ENCODE data around the gene INKA2. TPM values are rescaled to one million over a fixed set of nuclear protein-coding genes. Genes with fewer than 3 reads are reported as not detected.
"Not testable (repeated sequence)": the region's sequence is repeated elsewhere in the genome, so short reads cannot be mapped to it uniquely, and the experiment has no call there.

The INKA2 gene
- total RNA-seq, 1 donor from 2014 or later = 31.9 TPM

GRCh38 chr1:111750856-111751255 is 11.7 kb upstream of the INKA2 start:
- DNase-seq (ENCODE audit: low read depth) = no peak

- DNase-seq (ENCODE audit: low read depth) = no peak
Measured at GRCh38 chr1:111749628-111750027, 10.4 kb upstream of the INKA2 start.

- DNase-seq (ENCODE audit: low read depth) = no peak
Measured at GRCh38 chr1:111747947-111748346, 8.8 kb upstream of the INKA2 start.

GRCh38 chr1:111747282-111747734 is 8.1 kb upstream of the INKA2 start:
- peak; percentile 69 for DNase-seq (ENCODE audit: low read depth)

GRCh38 chr1:111746614-111746999 is 7.4 kb upstream of the INKA2 start:
- no peak for DNase-seq (ENCODE audit: low read depth)

DNA sequence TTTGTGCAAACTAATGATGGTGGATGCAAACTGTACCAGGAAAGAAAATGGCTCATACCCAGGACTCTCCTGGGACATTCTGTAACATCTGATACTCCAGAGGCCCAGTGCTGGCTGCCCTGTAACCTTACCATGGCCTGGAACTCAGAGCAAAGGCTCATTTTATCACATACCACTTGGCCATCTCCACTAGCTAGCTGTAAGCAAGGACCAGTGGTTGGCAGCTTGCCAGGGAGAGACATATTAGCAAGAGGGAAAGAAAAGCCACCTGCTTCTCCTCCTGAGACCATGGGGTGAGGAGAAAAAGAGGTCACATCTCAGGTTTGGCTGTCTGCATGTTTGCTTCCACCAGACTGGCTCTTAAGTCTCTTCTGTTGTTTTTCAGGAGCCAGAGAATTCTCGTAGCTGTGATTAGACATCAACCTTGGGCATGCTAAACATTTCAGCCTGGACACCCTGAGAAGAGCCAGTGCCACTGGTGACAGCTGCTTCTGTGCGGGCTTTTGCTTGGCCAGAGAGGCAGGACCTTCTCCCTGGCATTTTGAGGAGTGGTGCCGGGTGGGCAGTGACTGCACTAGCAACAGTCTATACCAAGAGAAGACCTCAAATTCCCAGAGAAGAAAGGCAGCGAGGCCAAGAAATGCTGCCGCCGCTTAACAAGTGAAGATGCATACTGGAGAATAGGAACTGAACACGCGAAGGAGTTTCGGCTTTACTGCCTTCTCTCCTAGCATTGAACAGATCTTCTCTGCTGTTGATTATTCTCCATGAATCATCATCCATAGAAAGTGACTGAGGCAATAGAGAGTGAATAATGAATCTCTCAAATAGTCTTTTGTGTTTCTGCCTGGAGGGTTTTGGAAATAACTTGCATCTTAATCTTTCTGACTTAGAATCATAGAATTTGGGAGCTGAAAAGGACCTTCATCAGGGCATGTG is 6.7 kb upstream of the INKA2 start:
- peak; percentile 60 for DNase-seq (ENCODE audit: low read depth)

DNA sequence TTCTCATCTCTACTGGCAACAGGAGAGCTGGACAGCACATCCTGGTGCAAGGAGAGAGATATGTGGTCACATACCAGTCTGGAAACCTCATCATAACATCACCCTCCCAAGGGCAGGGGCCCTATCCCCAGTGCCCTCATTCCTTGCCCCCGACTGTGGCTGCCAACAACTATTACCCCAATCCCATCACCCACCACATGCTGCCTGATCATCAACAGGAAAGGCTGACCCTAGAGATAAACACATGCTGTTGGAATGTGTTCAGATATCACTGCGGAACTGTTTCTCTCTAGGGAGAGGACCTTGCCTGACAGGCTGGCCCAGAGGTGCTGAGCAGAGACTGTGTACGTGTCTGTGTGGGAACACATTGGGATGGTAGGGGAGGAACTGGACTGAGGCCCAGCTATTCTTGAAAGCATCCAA is 4.5 kb upstream of the INKA2 start:
- no peak for DNase-seq (ENCODE audit: low read depth)

GRCh38 chr1:111742938-111743549 is 3.8 kb upstream of the INKA2 start:
- no peak for DNase-seq (ENCODE audit: low read depth)

DNA sequence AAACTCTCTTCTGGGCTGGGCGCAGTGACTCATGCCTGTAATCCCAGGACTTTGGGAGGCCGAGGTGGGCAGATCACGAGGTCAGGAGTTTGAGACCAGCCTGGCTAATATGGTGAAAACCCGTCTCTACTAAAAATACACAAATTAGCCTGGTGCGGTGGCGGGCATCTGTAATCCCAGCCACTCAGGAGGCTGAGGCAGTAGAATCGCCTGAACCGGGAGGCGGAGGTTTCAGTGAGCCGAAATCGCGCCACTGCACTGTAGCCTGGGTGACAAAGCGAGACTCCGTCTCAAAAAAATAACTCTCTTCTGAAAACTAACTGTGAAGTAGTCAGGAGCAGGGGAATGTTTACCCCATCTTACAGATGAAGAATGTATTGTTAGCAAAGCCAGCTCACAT is 3.1 kb upstream of the INKA2 start:
- DNase-seq (ENCODE audit: low read depth) = not testable (repeated sequence)

DNA sequence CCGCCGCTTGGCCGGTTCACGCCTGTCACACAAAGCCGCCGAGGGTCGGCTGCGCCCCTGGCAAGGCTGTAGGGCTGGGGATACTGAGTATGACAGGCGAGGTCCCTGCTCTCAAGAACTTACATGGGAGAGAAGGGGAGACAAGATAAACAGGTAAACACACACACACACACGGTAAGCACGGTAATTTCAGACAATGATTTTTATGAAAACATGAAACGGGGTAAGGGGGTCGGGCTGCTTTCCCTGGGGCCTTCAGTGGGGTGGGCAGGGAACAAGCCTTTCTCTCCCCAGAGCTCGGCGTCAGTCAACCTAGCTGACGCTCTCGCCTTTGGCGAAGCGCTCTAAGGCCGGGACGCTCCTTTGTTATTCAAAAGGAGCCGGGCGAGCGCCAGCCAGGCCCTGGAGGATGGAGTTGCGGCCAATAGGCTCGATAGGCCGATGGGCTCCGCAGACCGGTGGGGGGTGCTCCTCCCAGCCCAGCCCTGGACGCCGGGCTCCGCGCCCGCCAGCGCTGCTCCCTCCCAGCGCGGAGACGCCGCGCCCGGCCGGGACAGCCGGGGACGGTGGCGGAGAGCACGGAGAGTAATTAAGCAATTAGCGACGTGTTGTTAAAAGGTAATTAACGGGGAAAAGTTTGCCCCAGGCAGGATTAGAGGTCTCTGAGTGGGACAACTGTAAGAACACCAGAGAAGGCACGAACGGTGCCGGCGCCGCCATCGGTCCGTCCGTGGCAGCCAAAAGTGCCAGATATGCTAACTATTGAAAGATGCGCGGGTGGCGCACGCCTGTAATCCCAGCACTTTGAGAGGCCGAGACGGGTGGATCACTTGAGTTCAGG is 950 bp upstream of the INKA2 start:
- peak; percentile 61 for DNase-seq (ENCODE audit: low read depth)

- DNase-seq (ENCODE audit: low read depth) = peak; percentile 92
Measured at GRCh38 chr1:111738436-111739193, 580 bp downstream of the INKA2 start.

GRCh38 chr1:111738133-111738435 is 1.1 kb downstream of the INKA2 start:
- no peak for DNase-seq (ENCODE audit: low read depth)

DNA sequence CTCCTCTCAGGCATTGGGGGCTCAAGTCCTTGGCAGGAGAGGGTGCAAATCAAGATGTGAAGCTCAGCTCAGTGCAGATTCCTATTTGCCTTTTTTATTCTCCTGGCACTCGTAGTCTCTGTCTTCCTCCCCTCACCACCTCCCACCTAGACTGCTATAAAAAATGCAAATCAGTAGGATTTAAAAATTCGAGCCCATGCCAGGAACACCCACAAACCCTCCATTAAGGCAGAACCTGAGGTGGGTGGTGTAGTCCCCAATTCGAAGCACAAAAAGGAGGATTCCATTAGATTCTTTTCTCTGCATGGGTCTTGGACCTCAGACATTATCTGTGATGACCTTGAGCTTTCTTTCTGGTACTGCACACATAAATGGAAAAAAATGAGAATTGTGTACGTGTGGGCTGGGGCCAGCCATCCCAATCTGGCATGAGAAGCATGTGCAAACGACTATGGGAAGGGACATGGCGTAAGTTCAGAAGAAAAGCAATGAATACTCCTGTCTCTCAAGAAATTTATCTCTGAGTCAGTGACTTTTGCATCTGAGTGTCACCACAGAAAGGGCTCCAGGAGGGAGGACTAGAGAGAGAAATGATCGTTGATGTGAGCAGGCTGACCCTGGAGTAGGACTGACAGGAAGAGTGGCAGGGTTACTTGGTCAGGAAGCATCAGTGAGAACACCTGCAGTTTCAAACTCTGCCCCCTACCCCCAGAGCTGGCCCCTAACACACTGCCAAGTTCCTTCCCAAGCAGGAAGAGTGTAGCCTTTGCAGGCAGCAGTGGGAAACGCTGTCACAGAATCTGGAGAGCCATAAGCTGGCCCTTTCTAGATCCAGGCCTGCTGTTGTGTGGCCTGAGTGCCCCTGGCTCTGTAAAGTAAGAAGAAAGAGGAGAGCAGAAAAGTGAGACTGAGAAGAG is 1.7 kb downstream of the INKA2 start:
- DNase-seq (ENCODE audit: low read depth) = peak; percentile 38

GRCh38 chr1:111736548-111737215 is 2.5 kb downstream of the INKA2 start:
- peak; percentile 87 for DNase-seq (ENCODE audit: low read depth)

DNA sequence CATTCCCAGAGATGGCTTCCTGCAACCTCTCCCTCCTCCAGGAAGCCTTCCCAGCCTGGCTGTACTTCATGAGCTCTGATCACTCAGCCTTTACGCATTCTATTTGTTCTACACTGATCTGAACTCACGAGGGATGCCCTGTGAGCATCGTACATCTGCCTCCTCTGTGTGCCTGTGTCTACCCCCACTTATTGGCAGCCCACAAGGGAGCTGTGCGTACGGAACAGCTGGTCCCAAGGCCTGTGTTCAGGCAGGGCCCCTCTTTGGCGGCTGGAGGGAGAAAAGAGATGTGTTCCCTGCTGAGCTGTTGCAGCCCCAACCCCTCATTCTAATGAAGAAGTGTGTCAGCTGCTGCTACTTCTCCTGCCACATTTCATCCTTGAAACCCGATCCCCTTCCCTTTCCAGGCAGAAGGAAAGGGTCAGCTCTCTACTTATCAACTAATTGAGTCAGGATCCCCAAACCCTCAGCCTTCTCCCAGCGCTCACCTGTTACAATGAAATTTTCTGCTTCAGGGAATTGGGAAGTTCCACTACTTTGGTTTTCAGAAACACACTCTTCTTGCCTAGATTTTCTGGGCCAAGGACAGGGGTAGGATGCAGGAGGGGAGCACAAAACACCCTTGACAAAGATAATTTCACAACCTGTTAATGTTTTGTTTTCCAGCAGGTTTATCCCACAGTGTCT is 3.2 kb downstream of the INKA2 start:
- peak; percentile 95 for DNase-seq (ENCODE audit: low read depth)

GRCh38 chr1:111735321-111735720 is 3.9 kb downstream of the INKA2 start:
- no peak for DNase-seq (ENCODE audit: low read depth)

DNA sequence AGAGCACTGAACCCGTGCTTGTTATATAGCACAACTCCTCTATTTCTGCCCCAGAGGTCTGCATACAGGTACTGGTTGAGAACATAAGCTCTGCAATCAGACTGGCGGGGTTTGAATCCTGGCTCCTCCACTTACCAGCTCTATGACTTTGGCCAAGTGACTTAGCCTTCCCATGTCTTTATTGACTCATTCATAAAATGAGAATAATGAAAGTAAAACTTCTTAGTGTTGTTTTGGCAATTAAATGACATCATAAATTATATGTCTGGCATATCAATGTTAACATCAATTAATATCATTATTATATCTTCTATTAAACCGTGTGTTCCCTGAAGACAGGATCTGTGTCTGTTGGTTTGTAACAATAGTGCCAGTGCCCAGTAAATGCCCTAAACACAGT is 4.3 kb downstream of the INKA2 start:
- DNase-seq (ENCODE audit: low read depth) = no peak

GRCh38 chr1:111734426-111734825 is 4.8 kb downstream of the INKA2 start:
- DNase-seq (ENCODE audit: low read depth) = no peak

DNA sequence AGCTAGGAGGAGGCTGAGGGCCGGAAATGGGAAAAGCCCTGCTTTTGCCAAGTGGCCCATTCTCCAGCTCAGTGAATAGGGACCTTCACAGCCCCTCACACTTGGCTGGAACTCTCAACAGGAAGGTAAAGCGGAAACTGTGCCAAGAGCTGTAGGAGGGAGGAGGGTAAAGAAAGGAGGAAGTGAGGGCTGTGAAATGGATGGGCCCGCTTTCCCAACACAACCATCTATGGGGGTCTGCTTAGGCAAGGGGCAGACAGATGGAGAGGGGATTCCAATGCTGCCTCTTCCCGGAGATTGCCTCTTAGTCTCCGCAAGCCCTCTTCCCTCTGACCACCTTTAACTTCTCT is 5.2 kb downstream of the INKA2 start:
- DNase-seq (ENCODE audit: low read depth) = no peak
